Transverse colon (tissue), 4 donors: Measurements from ENCODE around the gene MYOCD. TPM values are rescaled to one million over a fixed set of nuclear protein-coding genes. Genes with fewer than 3 reads are reported as not detected.
A peak's percentile ranks its signal among the peaks of the same experiment; 100 is the strongest.

Source experiments
- DNase-seq: peaks from one replicate; pipeline ENCODE4 v3.0.0-alpha.2; 2019
- H3K27ac ChIP-seq, 4 donors: fragments of 200-600 bp; sonication (generic); 2 replicates each; pipeline ENCODE4 v1.5.1; 2016 to 2018; ENCODE audit warnings: inconsistent platforms in 4 of 4
- H3K27me3 ChIP-seq: fragments of 200-600 bp; sonication (generic); 2 replicates; pipeline ENCODE4 v1.5.1; 2017; ENCODE audit warnings: inconsistent platforms
- H3K36me3 ChIP-seq, 4 donors: fragments of 200-600 bp; sonication (generic); 2 replicates each; pipeline ENCODE4 v1.5.1; 2017 to 2019; ENCODE audit warnings: inconsistent platforms in 4 of 4
- H3K4me1 ChIP-seq, 4 donors: fragments of 200-600 bp; sonication (generic); 2 replicates each; pipeline ENCODE4 v1.5.1; 2017 to 2020; ENCODE audit warnings: inconsistent platforms in 4 of 4
- H3K4me3 ChIP-seq, 4 donors: fragments of 200-600 bp; sonication (generic); 1 replicate in 1 of 4; 2 replicates in 3 of 4; pipeline versions ENCODE4 v1.5.1 to v1.6.1; 2017 to 2019; ENCODE audit warnings: inconsistent platforms in 4 of 4
- H3K9me3 ChIP-seq, 2 donors: fragments of 200-600 bp; sonication (generic); 2 replicates each; pipeline ENCODE4 v1.5.1; 2017 to 2019; ENCODE audit warnings: inconsistent platforms in 2 of 2
- CTCF ChIP-seq, 5 experiments: fragments of 200-600 bp in 3 of 5; fragments of 450-650 bp in 2 of 5; sonication (generic) in 3 of 5; IDR thresholded peaks; 1 replicate in 2 of 5; 2 replicates in 3 of 5; pipeline ENCODE4 v1.5.1; 2016 to 2017; ENCODE audit warnings: antibody characterized with exemption in 5 of 5, inconsistent platforms in 3 of 5, mild to moderate bottlenecking in 2 of 5, moderate library complexity in 1 of 5
- EP300 ChIP-seq: sonication (generic); formaldehyde crosslinking; IDR thresholded peaks from one replicate; pipeline ENCODE4 v1.6.1; 2017; ENCODE audit warnings: antibody characterized with exemption, low read depth
- POLR2A ChIP-seq: fragments of 450-650 bp; IDR thresholded peaks from one replicate; pipeline ENCODE4 v1.6.1; 2016; ENCODE audit warnings: antibody characterized with exemption, mild to moderate bottlenecking, moderate library complexity
- POLR2AphosphoS5 ChIP-seq, 3 donors: sonication (generic); formaldehyde crosslinking; IDR thresholded peaks; one replicate each; pipeline ENCODE4 v1.6.1; 2016; ENCODE audit warnings: antibody characterized with exemption in 3 of 3
- WGBS, 2 donors: methylation state at CpG; one replicate each; pipeline ENCODE4 v1.1.5; 2018; ENCODE audit warnings: low coverage in 1 of 2; 5-methylcytosine and 5-hydroxymethylcytosine counted together
- in situ Hi-C, 4 donors: fragments of 200-750 bp; cut with MboI; loops; one replicate each; pipeline versions ENCODE4 v1.15.0 to v1.15.1; 2017; ENCODE audit warnings: low sequenced_read_pairs in 3 of 4, low pct_ligation_motif_present in 1 of 4, low pct_unique_long_range_greater_than_20kb in 1 of 4
- intact Hi-C: fragments of 100-400 bp; cut with DNase I; formaldehyde crosslinking; loops from one replicate; pipeline ENCODE4 v1.15.1; 2023; ENCODE audit warnings: low total_unique reads
- total RNA-seq, 4 donors: library from RNA; depleted of rRNA; stranded (reverse); fragments of >200 nt; gene quantifications; one replicate each; pipeline ENCODE4 v1.1.0, GENCODE V29; 2016

The MYOCD gene
- total RNA-seq, 4 donors from 2014 or later, result 15.9 to 59.1 (median 35.0) TPM

GRCh38 chr17:12655936-12656335 is 9.8 kb upstream of the MYOCD start:
- intact Hi-C loops (no loop called here), in situ Hi-C loops (loop anchor here in 2 of 4 donors (25.0 kb wide), 2 partner anchors 394 to 419 kb away; no protein-coding TSS in a partner anchor)
- H3K4me3 ChIP-seq, result no peak overlapping the region
- H3K27ac ChIP-seq, result no peak overlapping the region
- TF ChIP-seq POLR2AphosphoS5 (IDR thresholded peaks at IDR 0.05) (no peak), EP300 (no peak), CTCF (IDR thresholded peaks at IDR 0.05) (no peak), POLR2A (no peak)
- DNase-seq, result no peak
- no peaks in the 10 kb centered on the region for H3K4me1 ChIP-seq
- no peaks in the 10 kb centered on the region for H3K27me3 ChIP-seq
- no peaks in the 10 kb centered on the region for H3K9me3 ChIP-seq
- 92 to 96% methylated on average over 4 of the region's 4 CpGs for whole genome bisulfite sequencing, 2 donors
- H3K36me3 ChIP-seq, result no peaks in the 10 kb centered on the region

GRCh38 chr17:12656354-12656753 is 9.3 kb upstream of the MYOCD start:
- Histone ChIP-seq H3K27ac (no peak overlapping the region), H3K9me3 (no peaks in the 10 kb centered on the region), H3K36me3 (no peaks in the 10 kb centered on the region), H3K4me1 (no peaks in the 10 kb centered on the region), H3K27me3 (no peaks in the 10 kb centered on the region), H3K4me3 (no peak overlapping the region)
- in situ Hi-C loops (loop anchor here in 2 of 4 donors (25.0 kb wide), 2 partner anchors 394 to 419 kb away; no protein-coding TSS in a partner anchor), intact Hi-C loops (no loop called here)
- WGBS, 2 donors, result 78 to 93% methylated on average over 2 of the region's 2 CpGs
- TF ChIP-seq POLR2AphosphoS5 (IDR thresholded peaks at IDR 0.05) (no peak), EP300 (no peak), POLR2A (no peak), CTCF (IDR thresholded peaks at IDR 0.05) (no peak)
- DNase-seq, result no peak

- intact Hi-C loops (no loop called here), in situ Hi-C loops (loop anchor here in 2 of 4 donors (25.0 kb wide), 2 partner anchors 397 to 422 kb away; no protein-coding TSS in a partner anchor)
- Histone ChIP-seq H3K36me3 (no peaks in the 10 kb centered on the region), H3K27me3 (peaks cover 11% of the 10 kb centered on the region), H3K4me1 (no peaks in the 10 kb centered on the region), H3K4me3 (no peak overlapping the region), H3K27ac (no peak overlapping the region), H3K9me3 (no peaks in the 10 kb centered on the region)
- DNase-seq, result no peak
- TF ChIP-seq CTCF (IDR thresholded peaks at IDR 0.05) (no peak), POLR2A (no peak), EP300 (no peak), POLR2AphosphoS5 (IDR thresholded peaks at IDR 0.05) (no peak)
- 92 to 100% methylated on average over 1 of the region's 1 CpG for WGBS, 2 donors
These were observed 6.2 kb upstream of the MYOCD start for GRCh38 chr17:12659500-12659899.

- Histone ChIP-seq H3K27ac (peak overlapping the region; percentile 80 to 95 (median 88)), H3K9me3 (no peaks in the 10 kb centered on the region), H3K4me3 (no peak overlapping the region), H3K27me3 (peaks cover 38% of the 10 kb centered on the region), H3K4me1 (peaks cover 0 to 12% (median 5%) of the 10 kb centered on the region in 4 donors), H3K36me3 (no peaks in the 10 kb centered on the region)
- in situ Hi-C loops (loop anchor here in 3 of 4 donors (10.0 to 25.0 kb wide), 3 partner anchors 402 to 427 kb away; no protein-coding TSS in a partner anchor), intact Hi-C loops (loop anchor here (10.0 kb wide), 2 partner anchors 239 to 479 kb away; no protein-coding TSS in a partner anchor)
- no peak for DNase-seq
- TF ChIP-seq POLR2A (no peak), CTCF (IDR thresholded peaks at IDR 0.05) (no peak), POLR2AphosphoS5 (IDR thresholded peaks at IDR 0.05) (no peak), EP300 (no peak)
- WGBS, 2 donors, result 40 to 76% methylated on average over 1 to 11 of the region's 11 CpGs
These were observed 1.4 kb upstream of the MYOCD start for GRCh38 chr17:12664252-12664651.
